ENCODE measurements around the gene CYSTM1.

DNA sequence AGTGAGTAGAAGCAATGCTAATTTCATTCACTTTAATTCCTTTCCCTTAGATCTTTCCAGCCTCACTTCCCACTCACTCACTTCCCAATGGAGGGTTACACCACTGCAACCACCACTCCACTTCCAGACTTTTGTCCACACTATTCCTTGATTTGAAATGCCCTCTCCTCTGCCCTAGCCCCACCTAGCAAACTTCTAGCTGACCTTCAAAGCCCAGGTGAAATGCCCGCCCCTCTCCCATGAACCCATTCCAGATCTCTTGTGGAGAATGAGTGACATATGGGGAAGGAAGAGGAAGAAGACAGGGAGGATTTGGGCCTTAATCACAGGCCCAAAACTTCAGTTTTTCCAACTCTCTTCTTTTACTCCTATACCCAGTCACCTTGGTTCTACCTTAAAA, 90.9 kb downstream of the CYSTM1 start:
- TF ChIP-seq, protein P1, sequence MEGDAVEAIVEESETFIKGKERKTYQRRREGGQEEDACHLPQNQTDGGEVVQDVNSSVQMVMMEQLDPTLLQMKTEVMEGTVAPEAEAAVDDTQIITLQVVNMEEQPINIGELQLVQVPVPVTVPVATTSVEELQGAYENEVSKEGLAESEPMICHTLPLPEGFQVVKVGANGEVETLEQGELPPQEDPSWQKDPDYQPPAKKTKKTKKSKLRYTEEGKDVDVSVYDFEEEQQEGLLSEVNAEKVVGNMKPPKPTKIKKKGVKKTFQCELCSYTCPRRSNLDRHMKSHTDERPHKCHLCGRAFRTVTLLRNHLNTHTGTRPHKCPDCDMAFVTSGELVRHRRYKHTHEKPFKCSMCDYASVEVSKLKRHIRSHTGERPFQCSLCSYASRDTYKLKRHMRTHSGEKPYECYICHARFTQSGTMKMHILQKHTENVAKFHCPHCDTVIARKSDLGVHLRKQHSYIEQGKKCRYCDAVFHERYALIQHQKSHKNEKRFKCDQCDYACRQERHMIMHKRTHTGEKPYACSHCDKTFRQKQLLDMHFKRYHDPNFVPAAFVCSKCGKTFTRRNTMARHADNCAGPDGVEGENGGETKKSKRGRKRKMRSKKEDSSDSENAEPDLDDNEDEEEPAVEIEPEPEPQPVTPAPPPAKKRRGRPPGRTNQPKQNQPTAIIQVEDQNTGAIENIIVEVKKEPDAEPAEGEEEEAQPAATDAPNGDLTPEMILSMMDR (IDR thresholded peaks at IDR 0.05) = no peak
- TF ChIP-seq POLR2AphosphoS5 (IDR thresholded peaks at IDR 0.05; ENCODE audit: insufficient read depth in 1 of 2, low read depth in 1 of 2) = no peak
